GM12872 (cell line): Measurements from ENCODE around the gene OFD1.

ENCODE experiments used
- TF ChIP-seq, protein P1 (sequence below): IDR thresholded peaks from 3 replicates; pipeline ENCODE4 v1.5.1; 2011; ENCODE audit warnings: low read depth, mild to moderate bottlenecking, low read length, moderate library complexity; ENCODE audit not compliant: insufficient read depth

Gene OFD1

DNA sequence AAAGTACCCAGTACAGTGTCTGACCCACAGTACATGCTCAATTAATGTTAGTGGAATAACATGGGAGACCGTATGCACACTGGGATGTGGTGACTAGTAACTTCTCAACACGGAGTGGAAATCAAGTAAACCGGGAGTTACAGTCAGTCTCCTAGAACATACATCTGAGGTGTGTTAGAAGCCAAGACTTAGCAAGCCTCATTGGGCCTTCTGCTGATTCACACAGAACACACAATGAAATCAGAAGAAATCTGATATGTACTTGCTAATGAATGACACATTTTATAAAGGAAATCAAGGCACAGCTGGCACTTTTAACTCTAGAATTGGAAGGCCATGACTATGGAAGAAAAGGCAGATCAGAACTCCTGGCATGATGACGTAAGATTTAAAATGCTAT is 13.2 kb upstream of the OFD1 start:
- TF ChIP-seq, protein P1, sequence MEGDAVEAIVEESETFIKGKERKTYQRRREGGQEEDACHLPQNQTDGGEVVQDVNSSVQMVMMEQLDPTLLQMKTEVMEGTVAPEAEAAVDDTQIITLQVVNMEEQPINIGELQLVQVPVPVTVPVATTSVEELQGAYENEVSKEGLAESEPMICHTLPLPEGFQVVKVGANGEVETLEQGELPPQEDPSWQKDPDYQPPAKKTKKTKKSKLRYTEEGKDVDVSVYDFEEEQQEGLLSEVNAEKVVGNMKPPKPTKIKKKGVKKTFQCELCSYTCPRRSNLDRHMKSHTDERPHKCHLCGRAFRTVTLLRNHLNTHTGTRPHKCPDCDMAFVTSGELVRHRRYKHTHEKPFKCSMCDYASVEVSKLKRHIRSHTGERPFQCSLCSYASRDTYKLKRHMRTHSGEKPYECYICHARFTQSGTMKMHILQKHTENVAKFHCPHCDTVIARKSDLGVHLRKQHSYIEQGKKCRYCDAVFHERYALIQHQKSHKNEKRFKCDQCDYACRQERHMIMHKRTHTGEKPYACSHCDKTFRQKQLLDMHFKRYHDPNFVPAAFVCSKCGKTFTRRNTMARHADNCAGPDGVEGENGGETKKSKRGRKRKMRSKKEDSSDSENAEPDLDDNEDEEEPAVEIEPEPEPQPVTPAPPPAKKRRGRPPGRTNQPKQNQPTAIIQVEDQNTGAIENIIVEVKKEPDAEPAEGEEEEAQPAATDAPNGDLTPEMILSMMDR, result no peak

DNA sequence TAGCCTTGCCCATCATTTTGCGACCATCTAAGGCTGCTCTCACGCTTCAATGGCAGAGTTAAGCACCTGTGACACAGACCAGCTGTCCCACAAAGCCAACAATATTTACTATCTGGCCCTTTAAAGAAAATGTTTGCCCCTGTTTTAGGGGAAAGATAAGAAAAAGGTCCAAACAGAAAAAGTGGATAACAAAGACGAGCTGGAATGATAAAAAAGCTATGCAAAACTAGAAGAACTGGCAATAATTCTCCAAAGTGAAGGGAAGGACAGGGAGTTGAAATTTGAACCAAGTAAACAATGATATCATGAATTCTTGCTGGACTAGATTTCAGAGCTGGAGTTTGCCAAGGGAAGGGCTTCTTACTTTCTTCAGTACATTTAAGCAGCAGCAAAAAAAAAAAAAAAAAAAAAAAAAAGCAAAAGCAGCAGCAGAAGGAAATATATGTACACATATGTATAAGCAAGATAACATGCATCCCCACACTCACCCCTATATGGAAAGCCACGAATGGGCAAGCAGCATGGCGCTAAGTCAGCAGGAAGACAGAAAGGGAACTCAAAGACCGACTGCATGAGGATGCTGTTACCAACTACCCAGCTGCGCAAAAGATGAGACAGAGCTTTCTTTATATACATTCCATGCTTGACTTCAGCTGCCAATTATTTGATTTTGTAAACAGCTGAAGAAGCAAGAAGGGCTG is 12.6 kb upstream of the OFD1 start:
- TF ChIP-seq, protein P1, result no peak

DNA sequence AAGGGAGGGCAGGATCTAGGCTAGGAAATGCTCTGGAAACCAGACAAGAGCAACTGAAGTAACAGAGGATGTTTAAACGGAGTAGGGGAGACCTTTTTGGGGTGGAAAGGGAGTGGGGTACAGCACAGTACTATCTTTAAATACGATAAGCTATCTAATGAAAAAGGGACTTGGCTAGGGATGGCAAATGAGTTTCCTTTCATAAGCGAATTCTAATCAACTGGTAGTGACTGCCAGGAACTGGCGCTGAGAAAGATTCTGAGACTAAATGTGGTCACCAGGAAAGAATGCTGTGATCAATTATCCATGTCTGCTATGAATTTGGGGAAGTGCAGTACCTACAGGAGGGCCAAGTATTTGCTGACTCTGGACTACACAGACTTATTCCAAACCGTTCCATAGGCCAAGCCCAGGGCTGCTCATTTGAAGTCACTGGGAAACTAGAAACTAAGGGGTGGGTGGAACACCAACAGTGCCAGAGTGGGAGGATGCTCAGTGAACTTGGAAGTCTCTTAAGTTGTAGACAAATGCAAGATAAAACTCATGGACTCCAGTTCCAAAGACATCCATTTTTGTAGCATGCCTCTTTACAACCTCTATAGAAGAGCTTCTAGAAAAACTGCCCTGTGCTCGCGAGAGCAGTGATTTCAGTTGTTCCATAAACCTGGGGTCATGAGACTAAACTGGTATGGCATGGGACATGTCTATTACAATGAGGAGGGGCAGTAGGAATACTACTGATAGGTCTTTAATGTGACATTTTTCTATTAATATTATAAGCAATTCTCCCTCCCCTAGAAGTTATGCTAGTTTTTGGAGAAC is 2.1 kb upstream of the OFD1 start:
- TF ChIP-seq, protein P1, result no peak

DNA sequence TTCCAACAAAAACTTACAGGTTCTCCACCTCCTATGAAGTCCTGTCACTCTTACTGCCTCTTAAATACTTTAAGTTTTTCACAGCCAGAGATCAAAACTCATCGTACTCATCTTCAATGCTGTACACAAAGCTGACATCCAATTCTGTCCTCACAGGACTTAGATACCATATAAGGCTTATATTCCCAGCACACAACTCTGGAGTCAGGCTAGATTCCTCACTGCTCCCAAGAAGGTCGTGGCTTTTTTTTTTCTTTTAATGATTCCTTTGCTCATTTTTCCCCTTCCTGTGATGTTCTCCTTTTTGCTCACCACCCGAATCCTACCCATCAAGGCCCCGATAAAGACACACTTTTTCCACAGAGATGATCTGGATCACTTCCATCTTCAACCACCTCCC is 1.0 kb upstream of the OFD1 start:
- TF ChIP-seq, protein P1, result no peak

DNA sequence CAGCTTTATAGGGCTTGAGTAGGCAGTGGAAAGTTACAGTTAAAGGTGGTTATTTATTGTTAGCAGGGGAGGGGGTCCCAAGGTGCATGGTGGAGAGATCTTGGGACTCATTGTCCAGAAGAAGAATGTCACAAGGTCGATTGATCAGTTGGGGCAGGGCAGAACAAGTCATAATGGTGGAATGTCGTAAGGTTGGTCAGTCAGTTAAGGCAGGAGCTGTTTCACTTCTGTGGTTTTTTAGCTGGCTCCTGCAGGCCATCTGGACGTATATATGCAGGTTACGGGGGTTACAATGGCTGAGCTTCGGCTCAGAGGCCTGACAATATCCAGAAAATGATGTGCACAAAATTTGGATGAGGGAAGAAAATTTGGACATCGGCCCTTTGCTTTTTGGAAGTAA is 7.1 kb downstream of the OFD1 start:
- TF ChIP-seq, protein P1, result no peak

DNA sequence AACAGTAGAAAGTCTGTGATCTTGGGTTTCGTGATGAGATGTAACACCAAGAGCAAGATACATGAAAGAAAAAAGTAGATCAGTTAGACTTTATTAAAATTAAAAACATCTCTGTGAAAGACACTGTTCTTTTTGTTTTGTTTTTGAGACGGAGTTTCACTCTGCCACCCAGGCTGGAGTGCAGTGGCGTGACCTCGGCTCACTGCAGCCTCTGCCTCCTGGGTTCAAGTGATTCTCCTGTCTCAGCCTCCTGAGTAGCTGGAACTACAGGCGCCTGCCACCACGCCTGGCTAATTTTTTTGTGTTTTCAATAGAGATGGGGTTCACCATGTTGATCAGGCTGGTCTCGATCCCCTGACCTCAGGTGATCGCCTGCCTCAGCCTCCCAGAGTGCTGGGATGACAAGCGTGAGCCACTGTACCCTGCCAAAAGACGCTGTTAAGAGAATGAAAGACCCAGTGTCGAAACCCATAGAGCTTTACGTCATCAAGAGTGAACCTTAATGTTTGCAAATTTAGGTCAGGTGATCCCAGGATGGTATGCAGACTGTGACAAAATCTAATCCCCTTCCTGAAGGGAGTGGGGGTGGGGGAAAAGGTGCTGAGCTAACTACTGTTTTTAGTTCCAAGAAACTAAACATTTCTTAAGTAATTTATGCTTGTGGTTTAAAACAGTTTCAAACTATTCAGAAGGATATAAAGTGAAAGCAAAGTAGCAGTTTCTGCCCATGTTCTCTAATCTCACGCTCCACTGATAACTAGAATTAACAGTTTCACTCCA is 8.0 kb downstream of the OFD1 start:
- TF ChIP-seq, protein P1, result no peak

DNA sequence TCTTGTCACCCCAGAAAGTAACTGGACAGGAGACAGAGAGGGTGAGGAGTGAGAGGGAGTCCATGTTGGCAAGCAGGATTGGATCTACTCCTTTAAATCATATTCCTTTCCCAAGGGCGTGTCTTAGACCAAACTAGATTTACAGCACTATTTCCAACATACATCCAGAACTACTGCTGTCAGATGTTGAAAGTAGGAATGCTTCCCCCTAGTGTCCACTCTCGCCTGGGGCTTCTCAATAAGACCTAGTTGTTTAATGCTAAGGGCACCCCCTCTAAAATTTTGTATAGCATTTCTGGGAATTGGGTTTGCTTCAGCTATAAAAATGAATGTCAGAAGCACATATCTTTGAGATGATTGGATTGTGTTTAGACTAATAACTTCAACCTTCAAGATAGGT is 13.3 kb downstream of the OFD1 start:
- TF ChIP-seq, protein P1, result peak; percentile 35; the same call in 2 of the 3 replicates
